Measurements from ENCODE around the gene TCAP. TPM values are rescaled to one million over a fixed set of nuclear protein-coding genes. Genes with fewer than 3 reads are reported as not detected.

TCAP gene
- total RNA-seq, 2 experiments from 2014 or later, result 0.82 to 0.95 TPM

- POLR2A ChIA-PET, result no interaction called here
- H3K4me1 Mint-ChIP-seq, result peaks cover 67% of the 10 kb centered on the region
- H3K27ac Mint-ChIP-seq, result peak overlapping the region; percentile 2
Measured at GRCh38 chr17:39639043-39639442, 26.1 kb upstream of the TCAP start.

GRCh38 chr17:39639566-39640458 lies 25.3 kb upstream of the TCAP start:
- Mint-ChIP-seq H3K9me3 (ENCODE audit: low read depth) (no peaks in the 10 kb centered on the region), H3K4me1 (peaks cover 64% of the 10 kb centered on the region), H3K36me3 (ENCODE audit: low read depth) (no peaks in the 10 kb centered on the region), H3K4me3 (no peak overlapping the region), H3K27me3 (no peaks in the 10 kb centered on the region), H3K27ac (no peak overlapping the region)
- DNase-seq, result no peak
- POLR2A ChIA-PET, result no interaction called here
- no peak for ATAC-seq
- intact Hi-C loops (cut with DNase I, micrococcal nuclease), result loop anchor here (5.0 to 10.0 kb wide), 2 partner anchors 227 to 405 kb away; partner anchors contain the start of gene ZPBP2 (in 1 of the 2)
- CTCF ChIA-PET, result interaction anchor here (0.5 to 11.1 kb wide), 4 partner anchors 14 to 392 kb away, joined by 4 to 181 read pairs (median 4); no protein-coding TSS in a partner anchor

More at GRCh38 chr17:39639043-39639442, 26.1 kb upstream of the TCAP start:
- DNase-seq, result no peak
- CTCF ChIA-PET, result interaction anchor here (0.5 to 11.1 kb wide), 5 partner anchors 15 to 393 kb away, joined by 4 to 181 read pairs (median 4); partner anchors contain the start of gene MIEN1
- Mint-ChIP-seq H3K4me3 (no peak overlapping the region), H3K27me3 (no peaks in the 10 kb centered on the region), H3K9me3 (ENCODE audit: low read depth) (no peaks in the 10 kb centered on the region), H3K36me3 (ENCODE audit: low read depth) (no peaks in the 10 kb centered on the region)
- no peak for ATAC-seq
- intact Hi-C loops (cut with DNase I, micrococcal nuclease), result loop anchor here (5.0 to 10.0 kb wide), 2 partner anchors 228 to 404 kb away; partner anchors contain the start of gene ZPBP2 (in 1 of the 2)

GRCh38 chr17:39640591-39641031 lies 24.5 kb upstream of the TCAP start:
- ATAC-seq (no peak), DNase-seq (no peak)
- intact Hi-C loops (cut with DNase I, micrococcal nuclease), result no loop called here
- H3K27me3 Mint-ChIP-seq, result no peaks in the 10 kb centered on the region
- H3K9me3 Mint-ChIP-seq (ENCODE audit: low read depth), result no peaks in the 10 kb centered on the region
- peaks cover 71% of the 10 kb centered on the region for H3K4me1 Mint-ChIP-seq
- no peak overlapping the region for H3K4me3 Mint-ChIP-seq
- no peaks in the 10 kb centered on the region for H3K36me3 Mint-ChIP-seq (ENCODE audit: low read depth)
- ChIA-PET CTCF (interaction anchor here (1.3 to 11.1 kb wide), 2 partner anchors 13 to 20 kb away, joined by 5 to 181 read pairs; no protein-coding TSS in a partner anchor), POLR2A (no interaction called here)
- H3K27ac Mint-ChIP-seq, result no peak overlapping the region

- H3K27me3 Mint-ChIP-seq, result no peaks in the 10 kb centered on the region
- no peaks in the 10 kb centered on the region for H3K9me3 Mint-ChIP-seq (ENCODE audit: low read depth)
- H3K4me3 Mint-ChIP-seq, result no peak overlapping the region
- H3K27ac Mint-ChIP-seq, result no peak overlapping the region
- no peaks in the 10 kb centered on the region for H3K36me3 Mint-ChIP-seq (ENCODE audit: low read depth)
- H3K4me1 Mint-ChIP-seq, result peaks cover 68% of the 10 kb centered on the region
- intact Hi-C loops (cut with DNase I, micrococcal nuclease), result no loop called here
- no peak for ATAC-seq
- CTCF ChIA-PET, result no interaction called here
- POLR2A ChIA-PET, result interaction anchor here (0.6 kb wide), 1 partner anchor 405 kb away, joined by 3 read pairs; no protein-coding TSS in a partner anchor
- no peak for DNase-seq
Measured at GRCh38 chr17:39641097-39641496, 24.1 kb upstream of the TCAP start.

- intact Hi-C loops (cut with DNase I, micrococcal nuclease), result no loop called here
Measured at GRCh38 chr17:39641883-39642282, 23.3 kb upstream of the TCAP start.

GRCh38 chr17:39642291-39643074 lies 22.7 kb upstream of the TCAP start:
- ChIA-PET POLR2A (no interaction called here), CTCF (interaction anchor here (0.6 to 1.7 kb wide), 6 partner anchors 8 to 93 kb away, joined by 3 to 7 read pairs (median 4); no protein-coding TSS in a partner anchor)
- Mint-ChIP-seq H3K27me3 (no peaks in the 10 kb centered on the region), H3K4me1 (peaks cover 63% of the 10 kb centered on the region), H3K9me3 (ENCODE audit: low read depth) (no peaks in the 10 kb centered on the region), H3K27ac (peak overlapping the region; percentile 16), H3K4me3 (no peak overlapping the region), H3K36me3 (ENCODE audit: low read depth) (no peaks in the 10 kb centered on the region)
- no peak for DNase-seq
- ATAC-seq, result no peak
- intact Hi-C loops (cut with DNase I, micrococcal nuclease), result no loop called here

More at GRCh38 chr17:39641883-39642282, 23.3 kb upstream of the TCAP start:
- H3K27ac Mint-ChIP-seq, result no peak overlapping the region
- no peak for ATAC-seq
- no peaks in the 10 kb centered on the region for H3K36me3 Mint-ChIP-seq (ENCODE audit: low read depth)
- no peaks in the 10 kb centered on the region for H3K27me3 Mint-ChIP-seq
- H3K4me3 Mint-ChIP-seq, result no peak overlapping the region
- CTCF ChIA-PET, result interaction anchor here (0.6 to 1.0 kb wide), 4 partner anchors 9 to 20 kb away, joined by 3 to 5 read pairs (median 3); no protein-coding TSS in a partner anchor
- H3K4me1 Mint-ChIP-seq, result peaks cover 63% of the 10 kb centered on the region
- no peaks in the 10 kb centered on the region for H3K9me3 Mint-ChIP-seq (ENCODE audit: low read depth)
- no peak for DNase-seq
- POLR2A ChIA-PET, result no interaction called here

GRCh38 chr17:39643271-39643670 lies 21.9 kb upstream of the TCAP start:
- Mint-ChIP-seq H3K4me1 (peaks cover 56% of the 10 kb centered on the region), H3K36me3 (ENCODE audit: low read depth) (no peaks in the 10 kb centered on the region), H3K27me3 (no peaks in the 10 kb centered on the region), H3K9me3 (ENCODE audit: low read depth) (no peaks in the 10 kb centered on the region), H3K4me3 (no peak overlapping the region), H3K27ac (peak overlapping the region; percentile 4)
- DNase-seq, result no peak
- ChIA-PET CTCF (interaction anchor here (0.7 to 1.7 kb wide), 6 partner anchors 9 to 94 kb away, joined by 3 to 7 read pairs (median 4); no protein-coding TSS in a partner anchor), POLR2A (no interaction called here)
- intact Hi-C loops (cut with DNase I, micrococcal nuclease), result no loop called here
- ATAC-seq, result peak; percentile 19

- H3K4me1 Mint-ChIP-seq, result peaks cover 33% of the 10 kb centered on the region
- H3K27ac Mint-ChIP-seq, result no peak overlapping the region
- ATAC-seq, result no peak
- DNase-seq, result no peak
- no peaks in the 10 kb centered on the region for H3K36me3 Mint-ChIP-seq (ENCODE audit: low read depth)
- H3K4me3 Mint-ChIP-seq, result no peak overlapping the region
- no peaks in the 10 kb centered on the region for H3K9me3 Mint-ChIP-seq (ENCODE audit: low read depth)
- intact Hi-C loops (cut with DNase I, micrococcal nuclease), result no loop called here
- POLR2A ChIA-PET, result no interaction called here
- no peaks in the 10 kb centered on the region for H3K27me3 Mint-ChIP-seq
- CTCF ChIA-PET, result interaction anchor here (0.6 to 2.7 kb wide), 4 partner anchors 12 to 25 kb away, joined by 3 to 9 read pairs (median 6); partner anchors contain the start of gene PNMT
Measured at GRCh38 chr17:39647256-39647655, 17.9 kb upstream of the TCAP start.

- Mint-ChIP-seq H3K4me1 (peaks cover 23% of the 10 kb centered on the region), H3K27me3 (no peaks in the 10 kb centered on the region), H3K36me3 (ENCODE audit: low read depth) (no peaks in the 10 kb centered on the region), H3K4me3 (no peak overlapping the region), H3K9me3 (ENCODE audit: low read depth) (no peaks in the 10 kb centered on the region), H3K27ac (no peak overlapping the region)
- ATAC-seq (no peak), DNase-seq (no peak)
- ChIA-PET POLR2A (no interaction called here), CTCF (interaction anchor here (1.3 to 2.7 kb wide), 3 partner anchors 19 to 27 kb away, joined by 3 to 9 read pairs (median 9); partner anchors contain the start of gene PNMT)
- intact Hi-C loops (cut with DNase I, micrococcal nuclease), result no loop called here
Measured at GRCh38 chr17:39648616-39649366, 16.4 kb upstream of the TCAP start.

- ATAC-seq, result no peak
- no peak for DNase-seq
- Mint-ChIP-seq H3K4me1 (peaks cover 30% of the 10 kb centered on the region), H3K4me3 (no peak overlapping the region), H3K27me3 (no peaks in the 10 kb centered on the region), H3K27ac (peak overlapping the region; percentile 61), H3K9me3 (ENCODE audit: low read depth) (no peaks in the 10 kb centered on the region), H3K36me3 (ENCODE audit: low read depth) (no peaks in the 10 kb centered on the region)
- POLR2A ChIA-PET, result no interaction called here
- CTCF ChIA-PET, result interaction anchor here (1.2 to 5.6 kb wide), 3 partner anchors 18 to 232 kb away, joined by 3 to 85 read pairs (median 3); partner anchors contain the start of genes PNMT and TCAP
- intact Hi-C loops (cut with DNase I, micrococcal nuclease), result no loop called here
Measured at GRCh38 chr17:39650121-39650579, 15.0 kb upstream of the TCAP start.

Measured in activated CD4-positive, alpha-beta T cell treated with anti-CD3 and anti-CD28 coated beads for 36 hours (primary cell).